ENCODE data around the gene ZHX3.

Gene ZHX3

GRCh38 chr20:41293269-41294037 is 24.1 kb downstream of the ZHX3 start:
- FAIRE-seq = no peak

GRCh38 chr20:41290804-41291389 is 26.6 kb downstream of the ZHX3 start:
- FAIRE-seq = no peak

- no peak for FAIRE-seq
Measured at GRCh38 chr20:41287327-41287726, 30.2 kb downstream of the ZHX3 start.

- FAIRE-seq = no peak
Measured at GRCh38 chr20:41286240-41286851, 31.2 kb downstream of the ZHX3 start.

- FAIRE-seq = no peak
Measured at GRCh38 chr20:41279546-41280225, 37.8 kb downstream of the ZHX3 start.

GRCh38 chr20:41278936-41279335 is 38.6 kb downstream of the ZHX3 start:
- no peak for FAIRE-seq

GRCh38 chr20:41277049-41277448 is 40.5 kb downstream of the ZHX3 start:
- no peak for FAIRE-seq

GRCh38 chr20:41276317-41276751 is 41.2 kb downstream of the ZHX3 start:
- no peak for FAIRE-seq

GRCh38 chr20:41275301-41275731 is 42.2 kb downstream of the ZHX3 start:
- peak; percentile 65 for FAIRE-seq

GRCh38 chr20:41274152-41274551 is 43.4 kb downstream of the ZHX3 start:
- peak; percentile 53 for FAIRE-seq

GRCh38 chr20:41273445-41273844 is 44.1 kb downstream of the ZHX3 start:
- no peak for FAIRE-seq

GRCh38 chr20:41272339-41272738 is 45.2 kb downstream of the ZHX3 start:
- FAIRE-seq = no peak

- FAIRE-seq = no peak
Measured at GRCh38 chr20:41268917-41269652, 48.4 kb downstream of the ZHX3 start.

- no peak for FAIRE-seq
Measured at GRCh38 chr20:41268402-41268801, 49.1 kb downstream of the ZHX3 start.

- FAIRE-seq = no peak
Measured at GRCh38 chr20:41265938-41266337, 51.6 kb downstream of the ZHX3 start.

GRCh38 chr20:41264819-41265218 is 52.7 kb downstream of the ZHX3 start:
- peak; percentile 56 for FAIRE-seq

GRCh38 chr20:41261790-41262717 is 55.5 kb downstream of the ZHX3 start:
- no peak for FAIRE-seq

GRCh38 chr20:41261260-41261659 is 56.3 kb downstream of the ZHX3 start:
- FAIRE-seq = no peak

GRCh38 chr20:41260734-41261220 is 56.8 kb downstream of the ZHX3 start:
- no peak for FAIRE-seq

- no peak for FAIRE-seq
Measured at GRCh38 chr20:41259309-41259708, 58.2 kb downstream of the ZHX3 start.

GRCh38 chr20:41258474-41258873 is 59.1 kb downstream of the ZHX3 start:
- no peak for FAIRE-seq

Data from islet of Langerhans (tissue), 1 donor.